NT2/D1 (cell line): ENCODE data around the gene MRPL37.

Experiments
- SUZ12 ChIP-seq: IDR thresholded peaks from 2 replicates; pipeline ENCODE4 v1.6.1; 2011; ENCODE audit not compliant: insufficient read length, insufficient read depth; ENCODE audit errors: extremely low read depth
- YY1 ChIP-seq: IDR thresholded peaks from 2 replicates; pipeline ENCODE4 v1.6.1; 2011; ENCODE audit not compliant: insufficient read length, insufficient read depth
- ZNF274 ChIP-seq: IDR thresholded peaks from 2 replicates; pipeline ENCODE4 v1.6.1; 2011; ENCODE audit warnings: mild to moderate bottlenecking, low read depth, low read length

DNA sequence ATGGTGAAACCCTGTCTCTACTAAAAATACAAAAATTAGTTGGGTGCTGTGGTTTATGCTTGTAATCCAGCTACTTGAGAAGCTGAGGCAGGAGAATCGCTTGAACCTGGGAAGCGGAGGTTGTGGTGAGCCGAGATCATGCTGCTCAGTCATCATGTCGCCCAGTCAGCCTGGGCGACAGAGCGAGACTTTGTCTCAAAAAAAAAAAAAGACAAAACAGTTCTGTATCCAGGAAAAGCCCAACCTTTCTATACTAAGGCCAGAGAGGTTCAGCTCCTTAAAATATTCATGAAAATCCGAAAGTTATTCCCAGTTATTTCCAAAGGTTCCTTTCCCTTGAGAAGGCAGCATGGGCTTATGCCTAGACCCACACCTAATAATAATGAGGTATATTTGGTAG, 4.2 kb downstream of the MRPL37 start:
- TF ChIP-seq SUZ12, result no peak
- no peak for TF ChIP-seq ZNF274
- TF ChIP-seq YY1, result no peak
